A375 (cell line): ENCODE data around the gene BTK. TPM values are rescaled to one million over a fixed set of nuclear protein-coding genes. Genes with fewer than 3 reads are reported as not detected.

Source experiments
- small RNA-seq: library from RNA; depleted of rRNA; stranded (forward); fragments of <200 nt; gene quantifications from one replicate; pipeline ENCODE3, GENCODE V24; 2014
- total RNA-seq: library from RNA; depleted of rRNA; stranded (reverse); fragments of >200 nt; shearing (Covaris generic); gene quantifications from 2 replicates; pipeline ENCODE4 v1.2.3, GENCODE V29; 2014; rRNA removed

The BTK gene
- total RNA-seq = not detected in 2 replicates

DNA sequence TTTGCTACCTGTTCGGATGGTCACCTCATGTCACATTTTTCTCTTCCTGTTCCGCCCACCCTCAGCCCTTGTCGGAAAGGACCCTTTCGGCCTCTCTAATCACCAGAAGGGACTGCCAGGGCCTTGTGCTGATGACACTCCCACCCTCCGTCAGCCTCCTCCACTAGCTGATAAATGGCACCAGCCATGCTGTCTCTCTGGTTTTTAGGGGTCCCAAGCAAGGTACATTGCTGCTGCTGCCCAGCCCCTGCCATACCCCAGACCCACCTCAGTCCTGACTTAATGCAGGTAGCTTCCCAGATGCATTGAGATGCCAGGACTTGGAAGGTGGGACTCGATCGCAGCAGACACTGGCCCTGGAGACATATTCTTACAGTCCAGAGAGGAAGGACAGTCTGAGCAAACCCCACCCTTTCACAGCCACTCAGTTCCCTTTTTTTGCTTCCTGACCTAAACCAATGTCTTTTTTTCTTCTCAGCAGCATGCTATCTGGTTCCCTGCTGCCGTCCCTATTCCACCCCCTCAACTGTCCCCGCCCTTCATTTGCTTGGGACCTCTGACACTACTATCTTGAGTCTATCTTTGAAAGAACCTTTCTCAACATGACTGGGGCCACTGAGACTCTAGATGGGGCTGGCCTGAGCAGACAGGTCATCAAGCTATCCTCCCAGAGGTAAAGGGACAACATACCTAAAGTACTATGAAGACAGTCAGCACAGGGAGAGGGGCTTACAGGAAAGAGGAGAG, at the start of gene BTK:
Gene BTK, minus strand, starts transcription at position 397 of the 747 bp plus-strand sequence. CDS start 10,907 bp downstream, outside the sequence.

DNA sequence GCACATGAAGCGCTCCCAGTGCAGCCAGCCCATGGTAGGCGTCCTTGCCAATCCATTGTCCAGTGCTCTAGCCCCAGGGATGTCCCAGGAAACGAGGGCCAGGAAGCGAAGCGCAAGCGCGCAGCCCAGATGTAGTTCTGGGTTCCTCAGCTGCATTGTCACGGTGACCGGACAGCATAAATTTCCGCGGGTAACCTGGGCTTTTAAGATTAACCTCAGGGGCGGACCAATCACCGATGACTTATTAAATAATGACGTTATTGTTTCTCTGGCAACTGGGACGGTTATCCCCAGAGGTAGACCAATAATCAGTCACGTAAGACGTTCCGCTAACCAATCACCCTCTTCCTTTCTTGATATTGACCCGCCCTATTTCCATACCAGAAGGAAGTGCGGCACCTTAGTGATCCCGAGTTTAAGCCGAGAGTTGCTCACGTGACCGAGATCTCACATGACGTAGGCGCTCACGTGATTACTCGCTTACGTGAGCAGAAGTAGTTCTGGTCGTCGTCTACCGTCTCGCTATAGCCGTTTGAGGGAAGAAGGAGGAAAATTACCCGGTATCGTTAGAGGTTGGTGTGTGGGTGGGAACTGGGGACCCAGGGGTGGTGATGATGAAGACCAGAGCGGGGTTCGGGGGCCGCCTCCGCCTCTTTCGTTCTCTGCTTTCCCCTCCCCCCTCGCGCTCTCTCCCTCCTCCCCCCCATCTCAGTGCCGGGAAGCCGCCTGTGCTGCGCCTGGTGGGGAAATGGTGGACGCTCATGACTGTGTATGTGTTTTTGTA, 21.9 kb upstream of the BTK start, which contains the start of the genes GLA and HNRNPH2:
Gene GLA, minus strand, starts transcription at position 178 of the 784 bp plus-strand sequence. Its CDS starts 22 bp downstream, at position 156.
Gene HNRNPH2, plus strand, starts transcription at position 475 of the 784 bp plus-strand sequence. CDS start 3,767 bp downstream, outside the sequence.

DNA sequence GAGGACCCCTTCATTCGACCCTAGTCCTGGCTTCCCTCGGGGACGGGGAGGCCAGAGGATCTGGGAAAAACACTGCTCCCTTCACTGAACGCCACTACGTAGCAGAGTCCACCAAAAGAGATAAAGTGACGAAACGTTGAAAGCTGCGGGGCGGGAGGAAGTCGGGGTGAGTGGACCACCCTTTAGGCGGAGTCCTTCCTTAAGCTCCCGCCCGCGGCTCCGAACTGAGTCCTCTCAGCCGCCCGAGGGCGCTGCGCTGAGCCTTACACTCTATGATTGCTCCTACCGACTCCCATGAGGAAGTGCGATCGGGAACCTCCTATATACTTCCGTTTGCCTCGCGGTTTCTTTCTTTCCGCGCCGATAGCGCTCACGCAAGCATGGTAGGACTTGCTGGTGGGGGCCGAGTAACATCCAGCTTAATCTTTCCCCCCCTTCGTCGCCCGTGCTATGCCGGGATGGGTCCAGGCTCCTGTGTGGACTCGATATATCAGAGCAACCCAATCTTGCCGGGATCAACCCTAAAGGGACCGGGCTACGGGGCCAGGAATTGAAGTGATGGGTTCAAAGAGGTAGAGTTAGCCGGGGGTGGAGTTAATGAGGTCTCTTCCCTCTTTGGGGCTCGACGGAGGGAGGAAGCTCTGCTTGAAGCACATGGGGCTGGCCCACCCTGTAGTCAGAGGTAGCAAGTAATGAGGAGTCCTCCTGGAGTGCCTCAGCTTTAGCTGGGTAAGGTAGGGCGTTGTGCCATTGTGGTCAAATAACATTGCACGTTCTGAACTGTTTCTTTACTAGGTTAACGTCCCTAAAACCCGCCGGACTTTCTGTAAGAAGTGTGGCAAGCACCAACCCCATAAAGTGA, 4.9 kb upstream of the BTK start, which contains the start of gene RPL36A:
Gene RPL36A, plus strand, starts transcription at position 348 of the 862 bp plus-strand sequence. Its CDS starts 33 bp downstream, at position 381.

DNA sequence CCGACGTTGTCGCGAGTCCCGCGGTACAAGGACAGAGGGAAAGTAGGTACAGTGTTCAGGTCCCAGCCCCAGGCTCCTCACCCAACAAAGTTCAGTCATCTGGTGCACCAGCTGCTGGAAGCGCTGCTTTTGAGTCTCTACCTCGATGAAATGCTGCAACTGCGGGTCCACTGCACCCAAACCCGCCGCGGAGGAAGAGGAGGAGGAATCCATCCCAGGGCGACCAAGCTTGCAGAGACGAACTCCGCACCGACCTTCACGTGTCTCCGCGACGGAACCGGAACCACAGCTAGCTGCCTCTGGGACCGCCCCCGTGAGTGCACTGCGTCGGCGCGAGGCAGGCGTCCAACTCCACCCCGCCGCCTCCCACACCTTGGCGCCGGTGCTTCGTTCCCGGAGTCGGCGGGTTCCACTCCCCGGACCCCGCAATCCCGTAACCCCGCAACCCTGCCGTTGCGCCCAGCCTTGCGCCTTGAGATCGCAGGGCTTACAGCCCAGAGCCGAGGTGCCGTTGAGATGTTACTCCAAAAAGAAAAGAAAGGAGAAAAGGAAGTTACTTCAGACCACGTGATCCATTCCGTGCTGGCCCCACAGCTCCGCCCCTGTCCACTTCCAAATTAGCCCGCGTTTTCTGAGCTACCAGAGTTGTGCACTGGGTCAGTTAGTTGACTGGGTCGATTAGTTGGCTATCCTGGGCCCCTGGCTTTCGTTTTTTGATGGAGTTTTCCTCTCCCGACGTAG, 37.4 kb downstream of the BTK start, which contains the start of gene TIMM8A:
Gene TIMM8A, minus strand, starts transcription at position 291 of the 741 bp plus-strand sequence. Its CDS starts 78 bp downstream, at position 213.

Small RNAs within 50 kb of the gene (small RNA-seq; reads per million reads assigned to genes)
- not detected for gene RNU6-934P

Other genes starting within 250 kb of the BTK start
- gene DRP2, start 166.4 kb downstream of the BTK start, total RNA-seq = 0.19 TPM in 1 of 2 replicates, not detected in the other
- not detected in 2 replicates for gene TAF7L, start 94.9 kb downstream of the BTK start, total RNA-seq
- gene TIMM8A, start 37.4 kb downstream of the BTK start, total RNA-seq = 5.9 and 6.6 TPM in 2 replicates
- gene RPL36A, start 4.8 kb upstream of the BTK start, total RNA-seq = 2,419 and 2,951 TPM in 2 replicates
- gene GLA, start 21.7 kb upstream of the BTK start, total RNA-seq = 21.7 and 22.9 TPM in 2 replicates
- 41.8 and 47.1 TPM in 2 replicates for gene HNRNPH2, start 22.0 kb upstream of the BTK start, total RNA-seq
- gene ARMCX4, start 99.3 kb upstream of the BTK start, total RNA-seq = 0.94 and 1.6 TPM in 2 replicates
- 0.11 TPM in 1 of 2 replicates, not detected in the other for gene ARMCX1, start 164.4 kb upstream of the BTK start, total RNA-seq
- 14.3 and 20.7 TPM in 2 replicates for gene ARMCX6, start 231.8 kb upstream of the BTK start, total RNA-seq
- gene ARMCX3, start 237.0 kb upstream of the BTK start, total RNA-seq = 11.2 and 11.5 TPM in 2 replicates